Loucy (cell line): ENCODE data around the gene CCDC85C.

Experiments used
- H2AFZ ChIP-seq: fragments of 200-600 bp; sonication (generic); 2 replicates; pipeline ENCODE4 v1.6.0; 2016; ENCODE audit warnings: antibody characterized with exemption, mild to moderate bottlenecking, low read length, moderate library complexity
- H3F3A ChIP-seq: fragments of 200-600 bp; 2 replicates; pipeline ENCODE4 v1.6.0; 2016; ENCODE audit warnings: antibody characterized with exemption, low read depth, mild to moderate bottlenecking
- H3K27me3 ChIP-seq: fragments of 200-600 bp; sonication (generic); 2 replicates; pipeline ENCODE4 v1.6.1; 2014; ENCODE audit warnings: low read length, mild to moderate bottlenecking; ENCODE audit not compliant: insufficient read depth, poor library complexity, severe bottlenecking
- H3K36me3 ChIP-seq: fragments of 200-600 bp; sonication (generic); 2 replicates; pipeline ENCODE4 v1.6.1; 2016; ENCODE audit warnings: low read length; ENCODE audit not compliant: insufficient read depth
- H3K4me1 ChIP-seq: fragments of 200-600 bp; sonication (generic); 2 replicates; pipeline ENCODE4 v1.5.1; 2014; ENCODE audit warnings: low read length, mild to moderate bottlenecking; ENCODE audit not compliant: insufficient read depth, poor library complexity, severe bottlenecking
- H3K4me2 ChIP-seq: fragments of 200-600 bp; sonication (generic); 2 replicates; pipeline ENCODE4 v1.6.0; 2014; ENCODE audit warnings: antibody characterized with exemption, low read length, low read depth, mild to moderate bottlenecking; ENCODE audit not compliant: poor library complexity, severe bottlenecking
- H3K4me3 ChIP-seq: fragments of 200-600 bp; sonication (generic); 2 replicates; pipeline ENCODE4 v1.5.1; 2014; ENCODE audit warnings: low read length, mild to moderate bottlenecking, mixed read lengths; ENCODE audit not compliant: poor library complexity, severe bottlenecking
- H3K79me2 ChIP-seq: fragments of 200-600 bp; sonication (generic); 2 replicates; pipeline ENCODE4 v1.6.1; 2014; ENCODE audit warnings: low read length; ENCODE audit not compliant: insufficient read depth
- H3K9ac ChIP-seq: fragments of 200-600 bp; sonication (generic); 2 replicates; pipeline ENCODE4 v1.6.0; 2014; ENCODE audit warnings: mild to moderate bottlenecking, low read depth, low read length, moderate library complexity; ENCODE audit not compliant: poor library complexity, severe bottlenecking
- H3K9me2 ChIP-seq: fragments of 200-600 bp; sonication (generic); replicated peaks from 2 replicates; pipeline ENCODE4 v1.6.1; 2016; ENCODE audit warnings: low read depth, low read length, mixed read lengths
- H3K9me3 ChIP-seq: fragments of 200-600 bp; sonication (generic); 2 replicates; pipeline ENCODE4 v1.6.1; 2014; ENCODE audit warnings: mild to moderate bottlenecking, antibody characterized with exemption, low read length, low read depth; ENCODE audit not compliant: insufficient read depth
- H4K20me1 ChIP-seq: fragments of 200-600 bp; sonication (generic); 2 replicates; pipeline ENCODE4 v1.6.0; 2014; ENCODE audit warnings: antibody characterized with exemption, low read length, mild to moderate bottlenecking; ENCODE audit not compliant: insufficient read depth, poor library complexity, severe bottlenecking
- EZH2phosphoT487 ChIP-seq: fragments of 200-600 bp; IDR thresholded peaks from 2 replicates; pipeline ENCODE4 v1.6.1; 2018; ENCODE audit warnings: antibody characterized with exemption, mild to moderate bottlenecking, moderate library complexity, borderline replicate concordance
- TF ChIP-seq, protein P1 (sequence below): fragments of 200-600 bp; sonication (generic); conservative IDR thresholded peaks from 2 replicates; pipeline ENCODE4 v1.5.1; 2014; ENCODE audit warnings: mild to moderate bottlenecking, antibody characterized with exemption, low read length

CCDC85C gene

GRCh38 chr14:99511421-99512109, 92.4 kb downstream of the CCDC85C start:
- Histone ChIP-seq H3K9me3 (no peaks in the 10 kb centered on the region), H3K9ac (no peak overlapping the region), H3K36me3 (peaks cover 80% of the 10 kb centered on the region; the same call in 1 of the 2 replicates), H3K9me2 (no peaks in the 10 kb centered on the region), H3K4me1 (no peaks in the 10 kb centered on the region), H3K4me3 (no peak overlapping the region), H3K79me2 (no peaks in the 10 kb centered on the region), H2AFZ (no peak overlapping the region), H4K20me1 (peaks cover 3% of the 10 kb centered on the region), H3F3A (no peaks in the 10 kb centered on the region), H3K4me2 (no peak overlapping the region), H3K27me3 (no peaks in the 10 kb centered on the region)
- TF ChIP-seq EZH2phosphoT487: no peak
- TF ChIP-seq, protein P1, sequence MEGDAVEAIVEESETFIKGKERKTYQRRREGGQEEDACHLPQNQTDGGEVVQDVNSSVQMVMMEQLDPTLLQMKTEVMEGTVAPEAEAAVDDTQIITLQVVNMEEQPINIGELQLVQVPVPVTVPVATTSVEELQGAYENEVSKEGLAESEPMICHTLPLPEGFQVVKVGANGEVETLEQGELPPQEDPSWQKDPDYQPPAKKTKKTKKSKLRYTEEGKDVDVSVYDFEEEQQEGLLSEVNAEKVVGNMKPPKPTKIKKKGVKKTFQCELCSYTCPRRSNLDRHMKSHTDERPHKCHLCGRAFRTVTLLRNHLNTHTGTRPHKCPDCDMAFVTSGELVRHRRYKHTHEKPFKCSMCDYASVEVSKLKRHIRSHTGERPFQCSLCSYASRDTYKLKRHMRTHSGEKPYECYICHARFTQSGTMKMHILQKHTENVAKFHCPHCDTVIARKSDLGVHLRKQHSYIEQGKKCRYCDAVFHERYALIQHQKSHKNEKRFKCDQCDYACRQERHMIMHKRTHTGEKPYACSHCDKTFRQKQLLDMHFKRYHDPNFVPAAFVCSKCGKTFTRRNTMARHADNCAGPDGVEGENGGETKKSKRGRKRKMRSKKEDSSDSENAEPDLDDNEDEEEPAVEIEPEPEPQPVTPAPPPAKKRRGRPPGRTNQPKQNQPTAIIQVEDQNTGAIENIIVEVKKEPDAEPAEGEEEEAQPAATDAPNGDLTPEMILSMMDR: no peak

DNA sequence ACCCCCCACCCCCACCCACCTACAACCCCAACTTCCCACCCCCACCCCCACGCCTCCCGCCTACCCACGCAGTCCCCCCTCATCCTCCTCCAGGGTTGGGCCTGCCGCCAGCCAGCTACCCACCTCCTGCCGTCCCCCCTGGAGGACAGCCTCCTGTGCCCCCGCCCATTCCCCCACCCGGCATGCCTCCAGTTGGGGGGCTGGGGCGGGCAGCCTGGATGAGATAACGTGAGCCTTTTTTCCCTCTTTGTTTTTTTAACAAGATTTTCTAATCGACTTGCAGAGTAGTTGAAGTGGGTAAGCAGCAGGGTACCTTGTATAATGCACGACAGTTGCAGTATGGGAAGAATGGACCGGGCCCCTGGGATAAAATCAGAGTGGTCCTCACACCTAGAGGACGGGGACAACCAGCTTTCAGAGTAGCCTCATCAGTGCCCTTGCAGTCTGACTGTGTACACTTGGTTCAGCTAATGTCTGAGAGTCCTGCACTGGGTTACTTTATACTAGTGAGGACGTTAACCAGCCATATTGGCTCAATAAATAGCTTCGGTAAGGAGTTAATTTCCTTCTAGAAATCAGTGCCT, 93.4 kb downstream of the CCDC85C start:
- no peaks in the 10 kb centered on the region for H3F3A ChIP-seq
- H3K79me2 ChIP-seq: no peaks in the 10 kb centered on the region
- no peak overlapping the region for H3K4me3 ChIP-seq
- peaks cover 3% of the 10 kb centered on the region for H4K20me1 ChIP-seq
- no peaks in the 10 kb centered on the region for H3K9me3 ChIP-seq
- no peak overlapping the region for H3K4me2 ChIP-seq
- H3K9ac ChIP-seq: no peak overlapping the region
- H2AFZ ChIP-seq: no peak overlapping the region
- H3K27me3 ChIP-seq: no peaks in the 10 kb centered on the region
- TF ChIP-seq EZH2phosphoT487: no peak
- TF ChIP-seq, protein P1: no peak
- H3K36me3 ChIP-seq: peaks cover 89% of the 10 kb centered on the region; the same call in 1 of the 2 replicates
- H3K4me1 ChIP-seq: no peaks in the 10 kb centered on the region
- no peaks in the 10 kb centered on the region for H3K9me2 ChIP-seq

GRCh38 chr14:99509871-99510555, 94.0 kb downstream of the CCDC85C start:
- TF ChIP-seq EZH2phosphoT487: no peak
- TF ChIP-seq, protein P1: no peak
- peaks cover 3% of the 10 kb centered on the region for H4K20me1 ChIP-seq
- no peak overlapping the region for H2AFZ ChIP-seq
- H3K4me1 ChIP-seq: no peaks in the 10 kb centered on the region
- H3K79me2 ChIP-seq: no peaks in the 10 kb centered on the region
- H3K9ac ChIP-seq: no peak overlapping the region
- H3K36me3 ChIP-seq: peaks cover 93% of the 10 kb centered on the region; the same call in 1 of the 2 replicates
- no peaks in the 10 kb centered on the region for H3F3A ChIP-seq
- no peaks in the 10 kb centered on the region for H3K9me3 ChIP-seq
- no peak overlapping the region for H3K4me3 ChIP-seq
- H3K27me3 ChIP-seq: no peaks in the 10 kb centered on the region
- no peaks in the 10 kb centered on the region for H3K9me2 ChIP-seq
- H3K4me2 ChIP-seq: no peak overlapping the region
